ENCODE measurements around the gene IFNK.
A peak's percentile ranks its signal among the peaks of the same experiment; 100 is the strongest.

Gene IFNK

GRCh38 chr9:27495480-27496134 lies 28.5 kb upstream of the IFNK start:
- no peak overlapping the region for H3K4ac ChIP-seq (ENCODE audit: low read depth in 1 of 2, low read length in 2 of 2)
- H2AFZ ChIP-seq (ENCODE audit: low read depth, low read length), result no peak overlapping the region
- no peaks in the 10 kb centered on the region for H3K79me1 ChIP-seq (replicated peaks; ENCODE audit: low read length, poor library complexity, severe bottlenecking)
- no peaks in the 10 kb centered on the region for H3K27me3 ChIP-seq (ENCODE audit: control insufficient read depth in 1 of 2, insufficient read depth in 1 of 2, low read length in 2 of 2)
- H3K18ac ChIP-seq (ENCODE audit: low read depth in 1 of 2, low read length in 2 of 2), result no peak overlapping the region
- no peak overlapping the region for H2BK12ac ChIP-seq (ENCODE audit: low read length in 2 of 2)
- no peak overlapping the region for H3K23ac ChIP-seq (ENCODE audit: low read length in 2 of 2)
- H3K36me3 ChIP-seq (ENCODE audit: control insufficient read depth in 1 of 2, insufficient read depth in 2 of 2, low read depth in 1 of 2, low read length in 2 of 2), result no peaks in the 10 kb centered on the region
- H4K91ac ChIP-seq (ENCODE audit: low read length), result no peak overlapping the region
- no peak overlapping the region for H2AK5ac ChIP-seq (ENCODE audit: low read length, severe bottlenecking)
- no peak overlapping the region for H3K27ac ChIP-seq (ENCODE audit: low read length, poor library complexity, severe bottlenecking)
- H3K9me3 ChIP-seq (ENCODE audit: control insufficient read depth, low read length), result no peaks in the 10 kb centered on the region
- H3K4me2 ChIP-seq (ENCODE audit: low read length, poor library complexity, severe bottlenecking), result no peak overlapping the region
- no peaks in the 10 kb centered on the region for H3K4me1 ChIP-seq (ENCODE audit: control insufficient read depth, insufficient read depth, low read depth, low read length)
- H3K4me3 ChIP-seq (ENCODE audit: insufficient read depth in 1 of 2, low read depth in 1 of 2, low read length in 2 of 2), result no peak overlapping the region
- H2BK5ac ChIP-seq (ENCODE audit: low read depth, low read length, poor library complexity, severe bottlenecking), result no peak overlapping the region
- 50% methylated on average over 2 of the region's 3 CpGs for WGBS
- H3K14ac ChIP-seq (ENCODE audit: low read length in 2 of 2), result no peak overlapping the region
- no peak overlapping the region for H2BK120ac ChIP-seq (ENCODE audit: low read depth, low read length)
- H4K8ac ChIP-seq (ENCODE audit: low read length), result no peak overlapping the region
- no peak for DNase-seq
- H3K9ac ChIP-seq (ENCODE audit: low read length), result no peak overlapping the region
- H2BK15ac ChIP-seq (ENCODE audit: low read depth, poor library complexity, severe bottlenecking), result no peak overlapping the region

- no peak overlapping the region for H2BK5ac ChIP-seq (ENCODE audit: low read depth, low read length, poor library complexity, severe bottlenecking)
- no peak overlapping the region for H3K14ac ChIP-seq (ENCODE audit: low read length in 2 of 2)
- H4K91ac ChIP-seq (ENCODE audit: low read length), result no peak overlapping the region
- no peak overlapping the region for H2BK120ac ChIP-seq (ENCODE audit: low read depth, low read length)
- H3K9me3 ChIP-seq (ENCODE audit: control insufficient read depth, low read length), result no peaks in the 10 kb centered on the region
- H2BK15ac ChIP-seq (ENCODE audit: low read depth, poor library complexity, severe bottlenecking), result no peak overlapping the region
- no peak overlapping the region for H3K18ac ChIP-seq (ENCODE audit: low read depth in 1 of 2, low read length in 2 of 2)
- no peak overlapping the region for H3K23ac ChIP-seq (ENCODE audit: low read length in 2 of 2)
- no peak overlapping the region for H4K8ac ChIP-seq (ENCODE audit: low read length)
- H2AK5ac ChIP-seq (ENCODE audit: low read length, severe bottlenecking), result no peak overlapping the region
- H3K4ac ChIP-seq (ENCODE audit: low read depth in 1 of 2, low read length in 2 of 2), result no peak overlapping the region
- no peak overlapping the region for H2BK12ac ChIP-seq (ENCODE audit: low read length in 2 of 2)
- no peak overlapping the region for H3K4me2 ChIP-seq (ENCODE audit: low read length, poor library complexity, severe bottlenecking)
- H3K27ac ChIP-seq (ENCODE audit: low read length, poor library complexity, severe bottlenecking), result no peak overlapping the region
- no peaks in the 10 kb centered on the region for H3K4me1 ChIP-seq (ENCODE audit: control insufficient read depth, insufficient read depth, low read depth, low read length)
- WGBS, result 43% methylated on average over 2 of the region's 3 CpGs
- H3K79me1 ChIP-seq (replicated peaks; ENCODE audit: low read length, poor library complexity, severe bottlenecking), result no peaks in the 10 kb centered on the region
- DNase-seq, result no peak
- no peaks in the 10 kb centered on the region for H3K36me3 ChIP-seq (ENCODE audit: control insufficient read depth in 1 of 2, insufficient read depth in 2 of 2, low read depth in 1 of 2, low read length in 2 of 2)
- no peaks in the 10 kb centered on the region for H3K27me3 ChIP-seq (ENCODE audit: control insufficient read depth in 1 of 2, insufficient read depth in 1 of 2, low read length in 2 of 2)
- H3K4me3 ChIP-seq (ENCODE audit: insufficient read depth in 1 of 2, low read depth in 1 of 2, low read length in 2 of 2), result no peak overlapping the region
- no peak overlapping the region for H3K9ac ChIP-seq (ENCODE audit: low read length)
- H2AFZ ChIP-seq (ENCODE audit: low read depth, low read length), result no peak overlapping the region
Measured at GRCh38 chr9:27496135-27496504, 28.0 kb upstream of the IFNK start.

- Histone ChIP-seq H3K4me3 (ENCODE audit: insufficient read depth in 1 of 2, low read depth in 1 of 2, low read length in 2 of 2) (no peak overlapping the region), H3K4me1 (ENCODE audit: control insufficient read depth, insufficient read depth, low read depth, low read length) (no peaks in the 10 kb centered on the region), H3K79me1 (replicated peaks; ENCODE audit: low read length, poor library complexity, severe bottlenecking) (no peaks in the 10 kb centered on the region), H2AFZ (ENCODE audit: low read depth, low read length) (no peak overlapping the region), H3K36me3 (ENCODE audit: control insufficient read depth in 1 of 2, insufficient read depth in 2 of 2, low read depth in 1 of 2, low read length in 2 of 2) (no peaks in the 10 kb centered on the region), H3K9ac (ENCODE audit: low read length) (no peak overlapping the region), H2BK120ac (ENCODE audit: low read depth, low read length) (no peak overlapping the region), H3K23ac (ENCODE audit: low read length in 2 of 2) (no peak overlapping the region), H4K8ac (ENCODE audit: low read length) (no peak overlapping the region), H3K14ac (ENCODE audit: low read length in 2 of 2) (no peak overlapping the region), H2BK5ac (ENCODE audit: low read depth, low read length, poor library complexity, severe bottlenecking) (no peak overlapping the region), H2AK5ac (ENCODE audit: low read length, severe bottlenecking) (no peak overlapping the region), H3K18ac (ENCODE audit: low read depth in 1 of 2, low read length in 2 of 2) (no peak overlapping the region), H3K4ac (ENCODE audit: low read depth in 1 of 2, low read length in 2 of 2) (no peak overlapping the region), H2BK15ac (ENCODE audit: low read depth, poor library complexity, severe bottlenecking) (no peak overlapping the region), H3K27ac (ENCODE audit: low read length, poor library complexity, severe bottlenecking) (no peak overlapping the region), H3K27me3 (ENCODE audit: control insufficient read depth in 1 of 2, insufficient read depth in 1 of 2, low read length in 2 of 2) (peaks cover 0 to 3% of the 10 kb centered on the region in 2 experiments), H2BK12ac (ENCODE audit: low read length in 2 of 2) (no peak overlapping the region), H4K91ac (ENCODE audit: low read length) (no peak overlapping the region), H3K4me2 (ENCODE audit: low read length, poor library complexity, severe bottlenecking) (no peak overlapping the region), H3K9me3 (ENCODE audit: control insufficient read depth, low read length) (no peaks in the 10 kb centered on the region)
- WGBS, result 86% methylated on average over 8 of the region's 11 CpGs
- no peak for DNase-seq
Measured at GRCh38 chr9:27497883-27498417, 26.1 kb upstream of the IFNK start.

- Histone ChIP-seq H3K9me3 (ENCODE audit: control insufficient read depth, low read length) (no peaks in the 10 kb centered on the region), H4K8ac (ENCODE audit: low read length) (no peak overlapping the region), H3K36me3 (ENCODE audit: control insufficient read depth in 1 of 2, insufficient read depth in 2 of 2, low read depth in 1 of 2, low read length in 2 of 2) (no peaks in the 10 kb centered on the region), H3K14ac (ENCODE audit: low read length in 2 of 2) (no peak overlapping the region), H3K18ac (ENCODE audit: low read depth in 1 of 2, low read length in 2 of 2) (no peak overlapping the region), H4K91ac (ENCODE audit: low read length) (no peak overlapping the region), H3K4ac (ENCODE audit: low read depth in 1 of 2, low read length in 2 of 2) (no peak overlapping the region), H3K4me1 (ENCODE audit: control insufficient read depth, insufficient read depth, low read depth, low read length) (no peaks in the 10 kb centered on the region), H2BK120ac (ENCODE audit: low read depth, low read length) (no peak overlapping the region), H3K27ac (ENCODE audit: low read length, poor library complexity, severe bottlenecking) (no peak overlapping the region), H3K4me2 (ENCODE audit: low read length, poor library complexity, severe bottlenecking) (no peak overlapping the region), H3K9ac (ENCODE audit: low read length) (no peak overlapping the region), H2BK5ac (ENCODE audit: low read depth, low read length, poor library complexity, severe bottlenecking) (no peak overlapping the region), H3K79me1 (replicated peaks; ENCODE audit: low read length, poor library complexity, severe bottlenecking) (no peaks in the 10 kb centered on the region), H2BK15ac (ENCODE audit: low read depth, poor library complexity, severe bottlenecking) (no peak overlapping the region), H3K23ac (ENCODE audit: low read length in 2 of 2) (no peak overlapping the region), H2BK12ac (ENCODE audit: low read length in 2 of 2) (no peak overlapping the region), H2AK5ac (ENCODE audit: low read length, severe bottlenecking) (no peak overlapping the region), H2AFZ (ENCODE audit: low read depth, low read length) (no peak overlapping the region), H3K27me3 (ENCODE audit: control insufficient read depth in 1 of 2, insufficient read depth in 1 of 2, low read length in 2 of 2) (peaks cover 0 to 4% of the 10 kb centered on the region in 2 experiments), H3K4me3 (ENCODE audit: insufficient read depth in 1 of 2, low read depth in 1 of 2, low read length in 2 of 2) (no peak overlapping the region)
- DNase-seq, result peak; percentile 39
- 6% methylated on average over 2 of the region's 2 CpGs for WGBS
Measured at GRCh38 chr9:27499451-27499850, 24.6 kb upstream of the IFNK start.
